AG09309 (cell line): Measurements from ENCODE around the gene ERCC1.

Experiments used
- DNase-seq: peaks from one replicate; pipeline ENCODE4 v3.0.0-alpha.2; 2010; ENCODE audit warnings: low read depth
- H3K4me3 ChIP-seq: 2 replicates; pipeline ENCODE4 v1.5.1; 2011; ENCODE audit warnings: mild to moderate bottlenecking, low read depth, low read length, moderate library complexity; ENCODE audit not compliant: control insufficient read depth
- TF ChIP-seq, protein P1 (sequence below): IDR thresholded peaks from 2 replicates; pipeline ENCODE4 v1.5.1; 2011; ENCODE audit warnings: mild to moderate bottlenecking, low read depth, low read length, inconsistent platforms; ENCODE audit not compliant: insufficient read depth, control insufficient read depth; ENCODE audit errors: missing control alignments

The ERCC1 gene

DNA sequence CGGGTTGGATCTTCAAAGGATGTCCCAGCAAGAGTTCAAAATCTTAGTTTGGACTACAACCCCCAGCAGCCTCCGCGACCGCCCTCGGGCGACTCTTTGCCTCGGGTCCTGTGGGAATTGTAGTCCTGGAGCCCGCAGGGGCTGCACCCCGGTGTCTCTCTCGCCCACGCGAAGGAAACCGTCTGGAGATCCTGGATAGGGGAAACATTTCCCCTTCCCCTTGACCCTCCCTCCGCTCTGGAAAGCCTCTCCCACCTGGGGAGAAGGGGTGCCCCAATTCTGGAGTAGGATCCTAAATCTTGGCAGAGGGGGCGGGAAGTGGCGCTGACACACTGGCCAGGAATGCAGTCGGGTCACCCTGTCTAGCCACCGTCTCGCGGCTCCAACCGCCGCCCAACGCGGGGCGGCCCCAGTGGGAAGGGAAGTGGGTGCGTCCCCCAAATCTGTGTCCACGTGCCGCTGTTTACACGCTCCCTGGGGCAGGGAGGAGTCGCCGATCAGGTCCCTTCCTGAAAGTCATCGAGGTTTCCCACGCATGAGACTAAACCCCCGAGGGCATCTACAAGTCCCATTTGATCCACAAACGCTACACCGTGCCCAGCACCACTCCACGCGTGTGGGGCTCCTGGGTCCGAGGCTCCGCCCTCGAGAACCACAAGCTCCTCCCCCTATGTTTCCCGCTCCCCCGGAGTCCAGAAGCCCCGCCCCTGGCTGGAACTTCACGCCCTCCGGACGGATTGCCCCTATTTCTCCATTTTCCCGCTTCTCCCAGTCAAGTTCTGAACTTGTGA is 18.1 kb downstream of the ERCC1 start:
- TF ChIP-seq, protein P1, sequence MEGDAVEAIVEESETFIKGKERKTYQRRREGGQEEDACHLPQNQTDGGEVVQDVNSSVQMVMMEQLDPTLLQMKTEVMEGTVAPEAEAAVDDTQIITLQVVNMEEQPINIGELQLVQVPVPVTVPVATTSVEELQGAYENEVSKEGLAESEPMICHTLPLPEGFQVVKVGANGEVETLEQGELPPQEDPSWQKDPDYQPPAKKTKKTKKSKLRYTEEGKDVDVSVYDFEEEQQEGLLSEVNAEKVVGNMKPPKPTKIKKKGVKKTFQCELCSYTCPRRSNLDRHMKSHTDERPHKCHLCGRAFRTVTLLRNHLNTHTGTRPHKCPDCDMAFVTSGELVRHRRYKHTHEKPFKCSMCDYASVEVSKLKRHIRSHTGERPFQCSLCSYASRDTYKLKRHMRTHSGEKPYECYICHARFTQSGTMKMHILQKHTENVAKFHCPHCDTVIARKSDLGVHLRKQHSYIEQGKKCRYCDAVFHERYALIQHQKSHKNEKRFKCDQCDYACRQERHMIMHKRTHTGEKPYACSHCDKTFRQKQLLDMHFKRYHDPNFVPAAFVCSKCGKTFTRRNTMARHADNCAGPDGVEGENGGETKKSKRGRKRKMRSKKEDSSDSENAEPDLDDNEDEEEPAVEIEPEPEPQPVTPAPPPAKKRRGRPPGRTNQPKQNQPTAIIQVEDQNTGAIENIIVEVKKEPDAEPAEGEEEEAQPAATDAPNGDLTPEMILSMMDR = no peak
- peak; percentile 59 for DNase-seq
- H3K4me3 ChIP-seq = peak overlapping the region; percentile 87

DNA sequence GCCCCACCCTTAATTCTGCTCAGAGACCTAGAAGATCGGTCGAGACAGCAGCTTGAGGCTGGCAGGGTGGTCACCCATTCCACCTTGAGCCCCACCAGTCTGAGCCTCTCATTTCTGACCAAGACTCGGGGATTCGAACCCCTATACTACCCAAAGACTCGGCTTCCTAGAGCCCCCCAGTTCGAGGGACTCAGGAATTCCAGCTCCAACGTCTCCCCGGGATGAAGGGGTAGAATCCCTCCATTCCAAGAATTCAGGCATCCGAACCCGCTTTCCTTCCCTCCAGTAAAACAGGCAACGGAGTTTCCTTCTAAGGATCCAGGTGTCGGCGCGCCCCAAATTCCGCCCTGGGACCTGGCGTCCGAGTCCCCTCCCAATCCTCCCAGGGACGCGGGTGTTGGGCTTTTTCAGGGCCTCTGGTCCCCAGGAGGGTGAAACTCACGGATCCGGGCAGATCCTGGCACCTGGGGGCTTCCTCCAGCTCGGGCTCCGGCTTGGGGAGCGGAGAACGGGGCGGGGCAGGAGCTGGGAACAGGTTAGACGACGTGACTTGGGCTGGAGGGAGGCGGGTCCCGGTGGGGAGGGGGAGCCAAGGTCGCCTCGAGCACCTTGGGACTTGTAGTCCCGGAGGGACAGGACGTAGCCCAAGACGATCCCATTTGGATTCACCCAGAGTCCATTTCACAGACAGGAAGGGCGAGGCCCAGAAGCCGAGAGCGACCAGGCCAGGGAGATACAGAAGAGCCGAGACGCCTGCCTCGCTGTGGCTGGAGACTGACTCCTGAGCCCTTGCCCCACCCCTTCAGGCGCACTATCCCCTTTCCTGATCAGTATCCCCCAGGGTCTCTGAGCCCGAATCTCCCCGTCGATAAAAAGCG is 18.9 kb downstream of the ERCC1 start, which contains the start of gene PPP1R13L:
Gene PPP1R13L, minus strand, starts transcription at position 513 of the 878 bp plus-strand sequence. CDS start 6,751 bp downstream, outside the sequence.
- TF ChIP-seq, protein P1 = no peak
- no peak for DNase-seq
- H3K4me3 ChIP-seq = peak within 1 kb of the TSS; percentile 87

DNA sequence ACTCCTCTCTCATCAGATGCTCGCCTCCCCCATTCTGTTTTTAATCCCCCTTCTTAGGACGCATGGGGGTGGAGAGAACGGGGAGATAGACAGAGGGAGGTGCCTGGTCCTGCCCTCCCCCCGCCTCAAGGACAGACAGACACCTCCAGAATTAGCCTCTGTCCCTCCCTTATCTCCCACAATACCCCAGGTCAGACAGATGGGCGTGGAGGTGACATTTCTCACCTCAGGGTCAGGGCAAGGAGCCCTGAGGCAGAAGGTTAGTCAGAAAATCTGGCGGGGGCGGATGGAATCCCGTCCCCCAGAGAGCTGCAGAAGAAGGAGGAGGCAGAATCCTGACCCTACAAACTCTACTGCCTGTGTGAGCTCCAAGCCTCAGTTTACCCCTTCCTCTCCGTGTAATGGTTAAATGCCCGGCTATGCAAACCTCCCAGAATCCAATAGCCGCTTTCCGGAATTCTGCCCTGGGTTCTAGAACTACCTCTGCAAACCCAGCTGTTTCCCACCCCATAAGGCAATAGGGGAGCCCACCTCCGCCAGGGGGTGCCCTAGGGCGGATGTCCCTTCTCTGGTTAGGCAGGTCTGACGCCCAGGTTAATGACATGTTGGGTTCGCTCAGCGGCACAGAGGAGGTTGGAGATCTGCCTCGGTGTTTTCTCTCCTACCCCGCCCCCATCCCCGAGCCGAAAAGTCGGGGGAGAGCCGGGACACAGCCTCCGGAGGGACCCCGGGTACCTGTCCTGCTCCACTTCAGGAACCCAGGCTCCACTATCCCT is 19.7 kb downstream of the ERCC1 start:
- TF ChIP-seq, protein P1 = peak; percentile 71
- no peak for DNase-seq
- peak overlapping the region; percentile 87 for H3K4me3 ChIP-seq

DNA sequence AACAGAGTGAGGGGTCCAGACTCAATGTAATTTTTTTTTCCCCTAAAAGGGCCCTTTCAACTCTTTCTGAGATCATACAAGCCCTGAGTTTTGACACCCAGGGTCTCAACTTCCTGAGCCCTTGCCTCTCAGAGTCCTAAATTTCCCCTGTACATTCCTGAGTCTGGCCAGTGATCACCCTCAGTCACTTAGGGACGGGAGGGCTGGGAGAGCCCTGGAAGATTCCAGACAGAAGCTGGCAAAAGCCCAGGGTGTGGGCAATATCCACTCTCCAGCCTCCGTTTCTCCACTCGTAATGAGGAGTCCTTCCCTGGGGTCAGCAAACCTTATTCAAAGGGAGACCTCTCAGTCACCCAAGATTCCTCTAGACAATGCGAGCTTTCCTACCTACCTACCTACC is 20.4 kb downstream of the ERCC1 start:
- H3K4me3 ChIP-seq = no peak overlapping the region
- DNase-seq = no peak
- TF ChIP-seq, protein P1 = no peak

GRCh38 chr19:45402298-45403061 is 21.2 kb downstream of the ERCC1 start:
- no peak overlapping the region for H3K4me3 ChIP-seq
- no peak for DNase-seq
- TF ChIP-seq, protein P1 = peak; percentile 24
